Pulmonary artery endothelial cell (primary cell): ENCODE results near the gene SIM2. TPM values are rescaled to one million over a fixed set of nuclear protein-coding genes. Genes with fewer than 3 reads are reported as not detected.

Source experiments
- DNase-seq: peaks from one replicate; pipeline ENCODE4 v3.0.0-alpha.2; 2011; ENCODE audit warnings: low read depth, low spot score
- total RNA-seq: library from RNA; depleted of rRNA; stranded (reverse); fragments of >200 nt; gene quantifications from 2 replicates; pipeline ENCODE4 v1.2.3, GENCODE V29; 2014

The SIM2 gene
- total RNA-seq, 1 donor from 2014 or later = 0.07 TPM

DNA sequence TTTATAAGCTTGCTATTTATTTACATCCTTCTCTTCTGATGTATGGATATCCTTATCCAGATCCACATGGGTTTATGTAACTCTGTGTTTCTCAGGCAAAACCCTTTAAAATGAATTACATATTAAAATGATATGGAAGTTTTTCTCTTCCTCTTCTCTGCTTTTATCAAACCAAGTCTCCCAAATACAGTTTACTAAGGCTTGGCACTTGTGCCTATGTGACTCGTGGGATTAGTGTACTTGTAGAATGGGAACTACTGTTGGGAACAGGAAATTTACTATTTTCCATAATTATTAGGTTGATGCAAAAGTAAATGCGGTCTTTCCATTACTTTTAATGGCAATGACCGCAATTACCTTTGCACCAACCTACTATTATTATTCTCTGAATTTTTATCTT lies 14.8 kb downstream of the SIM2 start:
- DNase-seq = no peak

GRCh38 chr21:36716387-36716786 lies 17.5 kb downstream of the SIM2 start:
- no peak for DNase-seq

DNA sequence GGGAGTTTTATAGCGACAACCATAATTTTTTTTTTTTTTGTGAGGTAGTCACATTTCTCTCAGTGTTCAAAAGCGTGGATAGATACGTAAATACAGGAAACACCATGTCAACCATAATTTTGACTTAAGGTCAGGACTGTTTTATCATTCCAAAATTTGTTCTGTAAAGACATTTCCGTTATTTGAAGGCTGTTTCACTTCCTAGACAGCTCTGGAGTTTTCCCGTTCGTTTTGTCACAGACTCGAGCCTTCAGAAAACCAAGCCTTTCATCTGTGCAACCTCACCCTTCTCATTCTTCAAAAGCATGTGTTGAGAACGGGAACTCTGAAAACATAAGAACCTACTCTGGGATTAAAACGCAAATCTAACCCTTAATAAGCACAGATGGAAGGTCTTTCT lies 17.9 kb downstream of the SIM2 start:
- no peak for DNase-seq

DNA sequence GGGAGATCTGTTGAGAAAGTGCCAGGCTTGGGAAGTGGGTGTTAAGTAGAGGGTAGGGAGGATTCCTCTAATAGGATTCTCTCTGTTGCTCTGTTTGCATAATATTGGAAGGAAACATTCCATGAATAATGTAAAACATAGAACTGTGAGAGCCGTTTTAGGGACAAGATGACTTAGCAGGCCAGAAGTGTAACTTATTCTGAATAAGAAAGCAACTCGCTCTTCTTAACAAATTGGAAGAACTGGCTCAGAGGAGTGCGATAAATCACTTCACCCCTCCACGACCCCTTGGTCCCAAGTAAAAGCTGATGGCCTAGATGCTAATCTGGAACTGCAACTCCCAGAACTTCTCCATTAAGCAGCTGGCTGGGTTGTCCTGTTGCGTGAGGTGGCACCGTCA lies 19.1 kb downstream of the SIM2 start:
- no peak for DNase-seq

- no peak for DNase-seq
Observed at GRCh38 chr21:36718951-36719501, 20.1 kb downstream of the SIM2 start.

DNA sequence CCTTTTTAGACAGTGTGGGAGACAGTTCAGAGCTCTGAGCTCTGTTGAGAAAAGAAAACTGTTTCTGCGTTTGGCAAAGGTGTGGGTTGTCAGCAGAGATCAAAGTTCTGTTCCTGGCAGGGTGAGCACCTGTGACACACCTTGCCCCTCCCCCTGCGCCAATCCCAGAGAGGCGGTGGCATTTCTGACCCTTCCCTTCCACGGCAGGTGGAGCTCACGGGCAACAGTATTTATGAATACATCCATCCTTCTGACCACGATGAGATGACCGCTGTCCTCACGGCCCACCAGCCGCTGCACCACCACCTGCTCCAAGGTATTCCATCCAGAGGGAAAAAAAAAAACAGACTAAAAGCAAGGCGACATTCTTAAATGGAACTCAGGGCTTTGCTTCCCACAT lies 20.7 kb downstream of the SIM2 start:
- no peak for DNase-seq

DNA sequence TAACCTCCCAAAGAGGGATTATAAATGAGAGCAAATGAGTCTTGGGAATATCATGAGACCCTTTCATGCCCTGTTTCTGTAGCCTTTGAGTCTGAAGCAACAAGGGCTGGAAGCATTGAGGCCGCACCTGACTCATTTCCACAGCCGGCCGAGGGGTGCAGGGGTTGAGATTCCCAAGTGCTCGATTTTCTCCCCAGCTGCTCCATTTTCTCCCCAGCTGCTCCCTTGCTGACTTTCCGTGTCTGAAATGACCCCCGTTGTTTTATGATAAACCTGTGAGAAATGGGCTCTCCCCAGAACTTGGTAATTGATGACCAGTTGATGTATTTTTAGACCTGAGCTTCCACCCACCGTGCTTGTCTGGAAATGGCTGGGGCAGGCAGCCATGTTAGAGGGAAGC lies 22.9 kb downstream of the SIM2 start:
- DNase-seq = no peak

- no peak for DNase-seq
Observed at GRCh38 chr21:36722370-36723368, 23.8 kb downstream of the SIM2 start.

- no peak for DNase-seq
Observed at GRCh38 chr21:36723371-36723881, 24.5 kb downstream of the SIM2 start.

DNA sequence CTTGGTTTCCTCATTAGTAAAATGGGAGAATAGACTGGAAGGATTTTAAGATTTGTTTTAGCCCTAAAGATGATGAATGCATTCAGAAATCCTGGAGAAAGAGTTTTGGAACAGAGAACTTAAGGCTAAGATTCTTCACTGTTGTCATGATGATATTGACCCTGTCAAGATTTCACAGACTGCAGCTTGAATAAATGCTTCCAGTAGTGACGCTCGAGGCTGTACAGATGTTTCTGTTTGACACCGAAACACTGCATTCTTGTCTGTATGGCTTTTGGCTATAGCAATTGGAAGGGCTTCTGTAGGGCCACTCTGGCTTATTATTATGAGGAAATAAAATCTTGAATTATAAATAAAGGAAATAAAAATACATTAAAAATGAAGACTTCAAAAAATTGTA lies 25.7 kb downstream of the SIM2 start:
- no peak for DNase-seq

DNA sequence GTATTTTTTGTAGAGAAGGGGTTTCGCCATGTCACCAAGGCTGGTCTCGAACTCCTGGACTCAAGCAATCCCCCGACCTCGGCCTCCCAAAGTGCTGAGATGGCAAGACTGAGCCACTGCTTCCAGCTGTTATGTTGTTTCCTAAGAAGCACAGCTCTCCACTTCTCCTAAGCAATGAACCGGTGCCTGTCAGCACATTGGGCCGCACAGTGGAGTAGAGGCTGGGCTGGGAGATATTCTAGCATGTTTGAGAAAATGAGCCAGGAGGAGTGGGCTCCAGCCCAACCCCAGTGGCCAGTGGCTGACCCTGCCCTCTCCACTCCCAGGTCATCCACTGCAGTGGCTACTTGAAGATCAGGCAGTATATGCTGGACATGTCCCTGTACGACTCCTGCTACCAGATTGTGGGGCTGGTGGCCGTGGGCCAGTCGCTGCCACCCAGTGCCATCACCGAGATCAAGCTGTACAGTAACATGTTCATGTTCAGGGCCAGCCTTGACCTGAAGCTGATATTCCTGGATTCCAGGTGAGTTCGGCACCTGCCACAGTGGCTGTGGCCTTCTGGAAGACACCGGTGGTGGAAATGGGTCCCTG lies 27.0 kb downstream of the SIM2 start:
- DNase-seq = no peak

GRCh38 chr21:36727866-36728265 lies 29.0 kb downstream of the SIM2 start:
- DNase-seq = no peak

GRCh38 chr21:36728371-36729111 lies 29.6 kb downstream of the SIM2 start:
- DNase-seq = no peak

DNA sequence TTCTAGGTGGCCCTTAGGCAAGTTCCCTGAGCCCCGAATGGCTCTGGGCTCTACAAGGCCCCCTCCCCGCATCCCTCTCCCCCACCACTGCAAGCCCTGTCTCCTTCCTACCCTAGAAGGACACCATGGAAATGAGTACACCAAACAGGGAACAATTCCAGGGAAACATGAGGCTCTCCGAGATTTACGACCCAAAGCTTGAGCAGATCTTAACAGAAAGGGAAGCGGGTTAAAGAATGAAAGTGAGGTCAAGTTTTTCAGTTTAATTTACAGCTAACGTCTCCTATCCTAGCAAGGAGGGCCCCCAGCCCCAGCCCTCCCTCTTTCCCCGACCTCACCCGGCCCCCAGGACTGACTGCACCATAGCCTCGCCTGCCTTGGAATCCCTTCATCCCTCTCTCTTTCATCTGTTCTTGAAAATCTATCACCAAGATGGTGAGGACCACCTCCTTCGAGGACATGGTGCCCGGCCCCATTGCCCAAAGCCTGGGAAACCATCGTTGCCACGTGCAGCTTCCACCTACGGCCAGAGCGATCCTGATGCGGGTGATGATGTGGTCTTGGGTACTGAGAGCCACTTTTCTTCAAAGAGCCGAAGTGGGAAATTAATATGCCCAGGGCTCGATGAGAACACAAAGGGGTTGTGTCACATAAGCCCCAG lies 30.5 kb downstream of the SIM2 start:
- no peak for DNase-seq

GRCh38 chr21:36730291-36731281 lies 31.7 kb downstream of the SIM2 start:
- DNase-seq = no peak

DNA sequence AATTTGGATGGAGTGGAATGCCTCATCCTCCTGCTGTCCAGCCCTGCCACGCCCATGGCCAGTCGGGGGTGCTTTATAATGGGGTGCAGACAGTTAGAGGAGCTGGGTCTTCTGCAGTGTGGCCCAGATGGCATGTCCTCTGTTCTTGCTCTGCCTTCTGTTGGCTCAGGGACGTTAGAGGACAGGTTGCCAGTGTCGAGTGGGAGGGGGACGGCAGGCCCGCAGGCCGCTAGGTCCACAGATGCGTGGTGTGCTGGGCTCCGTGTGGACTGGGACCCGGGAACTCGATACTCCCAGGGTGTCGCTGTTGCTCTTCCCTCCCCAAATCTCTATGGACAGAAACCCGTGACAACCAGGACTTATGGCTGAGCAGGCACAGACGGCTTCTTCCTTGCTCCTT lies 33.3 kb downstream of the SIM2 start:
- no peak for DNase-seq

GRCh38 chr21:36732761-36733160 lies 33.8 kb downstream of the SIM2 start:
- DNase-seq = no peak

- no peak for DNase-seq
Observed at GRCh38 chr21:36733857-36734256, 34.9 kb downstream of the SIM2 start.

GRCh38 chr21:36734367-36735200 lies 35.7 kb downstream of the SIM2 start:
- DNase-seq = no peak
